IMR-90 (cell line): ENCODE data around the gene CFAP45. TPM values are rescaled to one million over a fixed set of nuclear protein-coding genes. Genes with fewer than 3 reads are reported as not detected.

ENCODE experiments used
- ATAC-seq: fragments of 200-7000 bp; cut with Tn5 transposase; 2 replicates; pipeline ENCODE4 v1.9.1; 2020; ENCODE audit warnings: low read depth, mild to moderate bottlenecking, moderate library complexity
- BruUV-seq: library from RNA; stranded (reverse); fragments of 400-500 nt; replicated peaks from 2 replicates; lab custom pipeline; 2021; lab: Mats Ljungman, UMichigan
- CTCF ChIA-PET: fragments of 300-600 bp; formaldehyde crosslinking; extraction: SDS; loops from one replicate; lab custom pipeline; 2021; ENCODE audit warnings: antibody characterized with exemption; lab: Yijun Ruan, JAX
- POLR2A ChIA-PET: fragments of 300-600 bp; sonication (Branson Sonifier 250); formaldehyde crosslinking; loops from one replicate; lab custom pipeline; 2022; ENCODE audit warnings: antibody characterized with exemption; ENCODE audit not compliant: unreplicated experiment; lab: Charles Lee
- DNase-seq: peaks from one replicate; pipeline ENCODE4 v3.0.0; 2013
- H2AFZ ChIP-seq: replicated peaks from 2 replicates; pipeline ENCODE3; 2013; ENCODE audit warnings: low read length, mild to moderate bottlenecking; ENCODE audit not compliant: poor library complexity
- H2AK5ac ChIP-seq: 2 replicates; pipeline ENCODE4 v1.6.1; 2013; ENCODE audit warnings: low read depth, low read length, inconsistent platforms
- H2AK9ac ChIP-seq: replicated peaks from 2 replicates; pipeline ENCODE3; 2013; ENCODE audit warnings: mild to moderate bottlenecking, low read depth, low read length, moderate library complexity; ENCODE audit not compliant: poor library complexity
- H2BK120ac ChIP-seq: 2 replicates; pipeline ENCODE4 v1.6.1; 2013; ENCODE audit warnings: low read depth, low read length, inconsistent platforms
- H2BK15ac ChIP-seq: 3 replicates; pipeline ENCODE4 v1.6.1; 2013; ENCODE audit warnings: low read depth, low read length, inconsistent platforms
- H2BK20ac ChIP-seq: 2 replicates; pipeline ENCODE4 v1.6.1; 2013; ENCODE audit warnings: low read depth, mild to moderate bottlenecking, inconsistent platforms, low read length, moderate library complexity
- H2BK5ac ChIP-seq: 2 replicates; pipeline ENCODE4 v1.6.1; 2013; ENCODE audit warnings: mild to moderate bottlenecking, low read depth, low read length, inconsistent platforms; ENCODE audit not compliant: poor library complexity, severe bottlenecking
- H3K14ac ChIP-seq: replicated peaks from 2 replicates; pipeline ENCODE4 v1.6.1; 2013; ENCODE audit warnings: low read depth, low read length, inconsistent platforms
- H3K18ac ChIP-seq: 2 replicates; pipeline ENCODE4 v1.6.1; 2013; ENCODE audit warnings: low read depth, low read length, control low read depth
- H3K23ac ChIP-seq: 2 replicates; pipeline ENCODE4 v1.6.1; 2013; ENCODE audit warnings: low read depth, low read length, inconsistent platforms
- H3K27ac ChIP-seq: 2 replicates; pipeline ENCODE4 v1.5.1; 2013; ENCODE audit warnings: mild to moderate bottlenecking, control low read depth, low read length; ENCODE audit not compliant: insufficient read depth
- H3K27me3 ChIP-seq: 2 replicates; pipeline ENCODE4 v1.6.1; 2013; ENCODE audit warnings: low read length; ENCODE audit not compliant: control insufficient read depth, insufficient read depth
- H3K36me3 ChIP-seq: 2 replicates; pipeline ENCODE4 v1.6.1; 2013; ENCODE audit warnings: low read length, mixed read lengths; ENCODE audit not compliant: control insufficient read depth, insufficient read depth
- H3K4ac ChIP-seq: 2 replicates; pipeline ENCODE4 v1.6.1; 2013; ENCODE audit warnings: low read depth, low read length, inconsistent platforms
- H3K4me1 ChIP-seq: 2 replicates; pipeline ENCODE4 v1.6.1; 2013; ENCODE audit warnings: low read length, mixed read lengths; ENCODE audit not compliant: control insufficient read depth, insufficient read depth
- H3K4me2 ChIP-seq: 2 replicates; pipeline ENCODE4 v1.6.1; 2013; ENCODE audit warnings: low read depth, mild to moderate bottlenecking, control low read depth, low read length, moderate library complexity
- H3K4me3 ChIP-seq: 2 replicates; pipeline ENCODE4 v1.5.1; 2013; ENCODE audit warnings: low read depth, mild to moderate bottlenecking, control low read depth, low read length, moderate library complexity; ENCODE audit not compliant: insufficient read depth
- H3K56ac ChIP-seq: 2 replicates; pipeline ENCODE4 v1.6.1; 2013; ENCODE audit warnings: low read length, inconsistent platforms; ENCODE audit not compliant: insufficient read depth; ENCODE audit errors: extremely low read depth
- H3K79me1 ChIP-seq, 2 experiments: 2 replicates each; pipeline ENCODE4 v1.6.1; 2013; ENCODE audit warnings: low read length in 2 of 2, inconsistent platforms in 1 of 2, low read depth in 1 of 2
- H3K9ac ChIP-seq: 2 replicates; pipeline ENCODE4 v1.6.1; 2013; ENCODE audit warnings: low read depth, low read length, control low read depth
- H3K9me1 ChIP-seq: 2 replicates; pipeline ENCODE4 v1.6.1; 2013; ENCODE audit warnings: low read length, inconsistent platforms; ENCODE audit not compliant: insufficient read depth
- H3K9me3 ChIP-seq: 2 replicates; pipeline ENCODE4 v1.6.1; 2013; ENCODE audit warnings: low read length; ENCODE audit not compliant: control insufficient read depth, insufficient read depth
- H4K20me1 ChIP-seq: 2 replicates; pipeline ENCODE4 v1.6.1; 2013; ENCODE audit warnings: low read length, inconsistent platforms; ENCODE audit not compliant: insufficient read depth
- H4K5ac ChIP-seq: 2 replicates; pipeline ENCODE4 v1.6.1; 2013; ENCODE audit warnings: mild to moderate bottlenecking, low read depth, low read length, control low read depth
- H4K8ac ChIP-seq, 2 experiments: 2 replicates each; pipeline ENCODE4 v1.6.1; 2013; ENCODE audit warnings: low read depth in 2 of 2, low read length in 2 of 2, control low read depth in 1 of 2, inconsistent platforms in 1 of 2
- H4K91ac ChIP-seq: 2 replicates; pipeline ENCODE4 v1.6.1; 2013; ENCODE audit warnings: low read depth, low read length, inconsistent platforms; ENCODE audit not compliant: insufficient read depth
- CEBPB ChIP-seq: IDR thresholded peaks from 2 replicates; pipeline ENCODE4 v1.6.1; 2012; ENCODE audit warnings: low read depth, low read length, improper control_type of control experiment
- CHD1 ChIP-seq: IDR thresholded peaks from 2 replicates; pipeline ENCODE4 v1.6.1; 2012; ENCODE audit warnings: low read depth, low read length, improper control_type of control experiment
- CTCF ChIP-seq: conservative IDR thresholded peaks from 2 replicates; pipeline ENCODE4 v1.5.1; 2012; ENCODE audit warnings: mild to moderate bottlenecking, low read depth, low read length, improper control_type of control experiment
- ELK1 ChIP-seq: fragments of 150-350 bp; IDR thresholded peaks from 2 replicates; pipeline ENCODE4 v1.6.1; 2016; ENCODE audit warnings: low read depth, mild to moderate bottlenecking, low read length, moderate library complexity, borderline replicate concordance
- MAFK ChIP-seq: IDR thresholded peaks from 2 replicates; pipeline ENCODE4 v1.6.1; 2012; ENCODE audit warnings: low read depth, low read length, improper control_type of control experiment
- NFE2L2 ChIP-seq: fragments of 150-350 bp; IDR thresholded peaks from 2 replicates; pipeline ENCODE4 v1.6.1; 2016; ENCODE audit warnings: low read depth, mild to moderate bottlenecking, low read length
- RCOR1 ChIP-seq: IDR thresholded peaks from 2 replicates; pipeline ENCODE4 v1.6.1; 2012; ENCODE audit warnings: mild to moderate bottlenecking, low read length, improper control_type of control experiment; ENCODE audit not compliant: insufficient replicate concordance
- SMC3 ChIP-seq: fragments of 150-350 bp; IDR thresholded peaks from 2 replicates; pipeline ENCODE4 v1.6.1; 2016; ENCODE audit warnings: low read depth, mild to moderate bottlenecking, antibody characterized with exemption, low read length, moderate library complexity
- WGBS, 2 experiments: methylation state at CpG; one replicate each; pipeline versions ENCODE4 v1.1.5 to v1.1.7; 2013; ENCODE audit warnings: missing lambda C conversion rate in 2 of 2; ENCODE audit not compliant: insufficient read length in 1 of 2; ENCODE audit errors: extremely low coverage in 2 of 2; 5-methylcytosine and 5-hydroxymethylcytosine counted together
- dilution Hi-C: fragments of 300-500 bp; cut with HindIII; formaldehyde crosslinking; loops from one replicate; pipeline ENCODE4 v1.14.3; 2018; ENCODE audit warnings: low sequenced_read_pairs; ENCODE audit not compliant: unreplicated experiment
- in situ Hi-C: fragments of 300-500 bp; cut with MboI; formaldehyde crosslinking; loops from 3 replicates; pipeline ENCODE4 v1.14.3; 2019; ENCODE audit warnings: low sequenced_read_pairs, inconsistent platforms, mixed read lengths
- intact Hi-C: fragments of 100-400 bp; cut with micrococcal nuclease; formaldehyde crosslinking; loops from 2 replicates; pipeline ENCODE4 v1.10.0; 2022
- polyA plus RNA-seq, 3 experiments: library from polyadenylated mRNA; depleted of rRNA; stranded (reverse); fragments of >200 nt; gene quantifications; 2 replicates each; pipeline ENCODE4 v1.2.3, GENCODE V29; 2012; ENCODE audit warnings: low replicate concordance in 1 of 3
- total RNA-seq: library from RNA; depleted of rRNA; stranded (reverse); fragments of >200 nt; gene quantifications from 2 replicates; pipeline ENCODE4 v1.2.3, GENCODE V29; 2012

CFAP45 gene
- total and polyA plus RNA-seq, 2 of the 4 experiments (the other 2 are of a cell fraction): 0.51 to 0.72 TPM

- Histone ChIP-seq H3K27me3 (no peaks in the 10 kb centered on the region), H4K91ac (no peak overlapping the region), H3K4ac (peak overlapping the region; percentile 29; the same call in 1 of the 2 replicates), H2AK5ac (0 out of 2 replicates have a peak overlapping the region, but pooled peaks have one; percentile 45), H2BK15ac (no peak overlapping the region), H3K4me3 (peak overlapping the region; percentile 62; the same call in 1 of the 2 replicates), H2BK20ac (no peak overlapping the region), H3K9ac (0 out of 2 replicates have a peak overlapping the region, but pooled peaks have one; percentile 72), H3K18ac (peak overlapping the region; percentile 38; the same call in 1 of the 2 replicates), H2AK9ac (no peak overlapping the region), H3K36me3 (no peaks in the 10 kb centered on the region), H3K4me2 (peak overlapping the region; percentile 88), H3K23ac (0 out of 2 replicates have a peak overlapping the region, but pooled peaks have one; percentile 1), H2AFZ (no peak overlapping the region), H3K27ac (peak overlapping the region; percentile 75; the same call in 1 of the 2 replicates), H2BK5ac (peak overlapping the region; percentile 70), H4K8ac (peak overlapping the region; percentile 65 to 88; a peak in 3 of 4 replicates), H3K14ac (no peak overlapping the region; the same call in 1 of the 2 replicates), H4K5ac (no peak overlapping the region; the same call in 1 of the 2 replicates), H3K4me1 (peaks cover 4% of the 10 kb centered on the region), H3K56ac (0 out of 2 replicates have a peak overlapping the region, but pooled peaks have one; percentile 27), H3K9me1 (peaks cover 9% of the 10 kb centered on the region), H3K79me1 (peaks cover 0 to 14% of the 10 kb centered on the region in 2 experiments; a peak in 2 of 4 replicates), H3K9me3 (no peaks in the 10 kb centered on the region), H4K20me1 (no peaks in the 10 kb centered on the region), H2BK120ac (peak overlapping the region; percentile 7; the same call in 1 of the 2 replicates)
- no TSS peak for BruUV-seq
- intact Hi-C loops (loop anchor here (2.0 kb wide), 1 partner anchor 71 kb away; the partner anchor contains the start of gene TAGLN2), dilution Hi-C loops (no loop called here), in situ Hi-C loops (no loop called here)
- ChIA-PET POLR2A (interaction anchor here (0.6 to 0.8 kb wide), 2 partner anchors 12 to 63 kb away, joined by 3 read pairs; no protein-coding TSS in a partner anchor), CTCF (interaction anchor here (0.8 to 1.5 kb wide), 6 partner anchors 21 to 63 kb away, joined by 3 to 4 read pairs (median 4); no protein-coding TSS in a partner anchor)
- no CpG with 5 or more reads among the region's 6 CpGs for whole genome bisulfite sequencing, 2 experiments
- TF ChIP-seq CEBPB (no peak), SMC3 (no peak), CTCF (no peak), NFE2L2 (no peak), RCOR1 (no peak), ELK1 (no peak), CHD1 (no peak), MAFK (no peak)
- no peak for ATAC-seq
- DNase-seq: peak; percentile 65
Measured at GRCh38 chr1:159853417-159854115, 46.4 kb downstream of the CFAP45 start.
